GM23338 (cell line): ENCODE data around the gene RAB9B. TPM values are rescaled to one million over a fixed set of nuclear protein-coding genes. Genes with fewer than 3 reads are reported as not detected.

ENCODE experiments used
- ATAC-seq: fragments of 200-7000 bp; cut with Tn5 transposase; 3 replicates; pipeline ENCODE4 v1.9.1; 2020
- DNase-seq: peaks from one replicate; pipeline ENCODE4 v3.0.0-alpha.2; 2015; ENCODE audit warnings: low spot score
- H2AFZ ChIP-seq: fragments of 200-600 bp; sonication (generic); 2 replicates; pipeline ENCODE4 v1.8.0; 2016; ENCODE audit warnings: antibody characterized with exemption, mild to moderate bottlenecking, moderate library complexity
- H3F3A ChIP-seq: fragments of 200-600 bp; sonication (generic); replicated peaks from 2 replicates; pipeline ENCODE4 v1.8.0; 2017; ENCODE audit warnings: antibody characterized with exemption, mixed run types, low read depth
- H3K27ac ChIP-seq: fragments of 200-600 bp; sonication (generic); 2 replicates; pipeline ENCODE4 v1.6.1; 2016; ENCODE audit warnings: low read depth
- H3K27me3 ChIP-seq: fragments of 200-600 bp; sonication (generic); 2 replicates; pipeline ENCODE4 v1.8.0; 2016; ENCODE audit warnings: mild to moderate bottlenecking, mixed run types, moderate library complexity; ENCODE audit not compliant: insufficient read depth
- H3K36me3 ChIP-seq: fragments of 200-600 bp; sonication (generic); 2 replicates; pipeline ENCODE4 v1.8.0; 2016; ENCODE audit warnings: mild to moderate bottlenecking; ENCODE audit not compliant: insufficient read depth
- H3K4me1 ChIP-seq: fragments of 200-600 bp; sonication (generic); 2 replicates; pipeline ENCODE4 v1.8.0; 2016; ENCODE audit warnings: mild to moderate bottlenecking, moderate library complexity; ENCODE audit not compliant: insufficient read depth
- H3K4me2 ChIP-seq: fragments of 200-600 bp; sonication (generic); 2 replicates; pipeline ENCODE4 v1.7.1; 2017; ENCODE audit warnings: mixed run types
- H3K4me3 ChIP-seq: fragments of 200-600 bp; sonication (generic); 2 replicates; pipeline ENCODE4 v1.6.1; 2016; ENCODE audit warnings: mixed run types
- H3K79me2 ChIP-seq: fragments of 200-600 bp; sonication (generic); replicated peaks from 2 replicates; pipeline ENCODE4 v1.8.0; 2017; ENCODE audit warnings: mild to moderate bottlenecking; ENCODE audit not compliant: insufficient read depth
- H3K9me2 ChIP-seq: fragments of 200-600 bp; sonication (generic); 2 replicates; pipeline ENCODE4 v1.8.0; 2017; ENCODE audit not compliant: insufficient read depth
- H4K20me1 ChIP-seq: fragments of 200-600 bp; sonication (generic); replicated peaks from 2 replicates; pipeline ENCODE4 v1.8.0; 2017; ENCODE audit warnings: mild to moderate bottlenecking; ENCODE audit not compliant: insufficient read depth
- H3K27ac Mint-ChIP-seq: 2 replicates; pipeline ENCODE4 v1.8.0; 2020; ENCODE audit warnings: inconsistent platforms, mild to moderate bottlenecking, moderate library complexity, mixed read lengths
- H3K27me3 Mint-ChIP-seq: 3 replicates; pipeline ENCODE4 v1.8.0; 2022; ENCODE audit warnings: low read depth, mild to moderate bottlenecking, moderate library complexity, mixed read lengths, inconsistent platforms; ENCODE audit not compliant: insufficient read depth, poor library complexity
- H3K36me3 Mint-ChIP-seq: 3 replicates; pipeline ENCODE4 v1.8.0; 2021; ENCODE audit warnings: low read depth, mild to moderate bottlenecking, inconsistent platforms, moderate library complexity, mixed read lengths
- H3K4me1 Mint-ChIP-seq: 3 replicates; pipeline ENCODE4 v1.8.0; 2020; ENCODE audit warnings: mild to moderate bottlenecking, inconsistent platforms, mixed read lengths
- H3K4me3 Mint-ChIP-seq: 3 replicates; pipeline ENCODE4 v1.8.0; 2021; ENCODE audit warnings: moderate library complexity, mild to moderate bottlenecking, inconsistent platforms, mixed read lengths
- H3K9me3 Mint-ChIP-seq: 3 replicates; pipeline ENCODE4 v1.8.0; 2020; ENCODE audit warnings: moderate library complexity, mild to moderate bottlenecking, inconsistent platforms, mixed read lengths
- CREB1 ChIP-seq: fragments of 250-450 bp; sonication (Bioruptor Pico); IDR thresholded peaks from 2 replicates; pipeline ENCODE4 v1.5.0; 2020; ENCODE audit warnings: low read depth, mild to moderate bottlenecking, moderate library complexity
- CTCF ChIP-seq, 2 experiments: fragments of 200-600 bp in 1 of 2; sonication (generic) in 1 of 2; conservative IDR thresholded peaks; 2 replicates each; pipeline versions ENCODE4 v1.5.1 to v1.6.1; 2016 to 2017; ENCODE audit warnings: antibody characterized with exemption in 2 of 2, low read depth in 2 of 2, mild to moderate bottlenecking in 2 of 2, moderate library complexity in 1 of 2
- EZH2 ChIP-seq: fragments of 200-600 bp; sonication (generic); IDR thresholded peaks from one replicate; pipeline ENCODE4 v1.8.0; 2017; ENCODE audit warnings: antibody characterized with exemption, mild to moderate bottlenecking, low read depth; ENCODE audit not compliant: unreplicated experiment
- NANOG ChIP-seq: IDR thresholded peaks from 2 replicates; pipeline ENCODE4 v1.6.1; 2016; ENCODE audit warnings: antibody characterized with exemption, borderline replicate concordance
- POLR2AphosphoS5 ChIP-seq: IDR thresholded peaks from 2 replicates; pipeline ENCODE4 v1.6.1; 2016; ENCODE audit warnings: antibody characterized with exemption, low read depth
- STAT1 ChIP-seq: IDR thresholded peaks from one replicate; pipeline ENCODE4 v1.6.1; 2016; ENCODE audit warnings: antibody characterized with exemption; ENCODE audit not compliant: unreplicated experiment
- ZNF114 ChIP-seq: fragments of 250-450 bp; sonication (Bioruptor Pico); IDR thresholded peaks from 2 replicates; pipeline ENCODE4 v1.5.0; 2020; ENCODE audit warnings: mild to moderate bottlenecking, moderate library complexity
- ZNF331 ChIP-seq: fragments of 250-450 bp; sonication (Bioruptor Pico); IDR thresholded peaks from 2 replicates; pipeline ENCODE4 v1.5.0; 2020; ENCODE audit warnings: low read depth, mild to moderate bottlenecking, moderate library complexity
- long read RNA-seq: library from polyadenylated mRNA; unstranded; transcript quantifications from one replicate; pipeline ENCODE4 v2.0.0, GENCODE V29; 2020; ENCODE audit not compliant: unreplicated experiment
- polyA plus RNA-seq: library from polyadenylated mRNA; unstranded; fragments of >200 nt; fragmentation: Nextera tagmentation; extraction: Ambion mirVana; gene quantifications from 2 replicates; pipeline ENCODE4 v1.2.1, GENCODE V29; 2016
- total RNA-seq: library from RNA; depleted of rRNA; stranded (reverse); fragments of >200 nt; shearing (Covaris generic); gene quantifications from 2 replicates; pipeline ENCODE4 v1.2.3, GENCODE V29; 2014; rRNA removed
- TF ChIP-seq, protein P1 (sequence below): fragments of 250-450 bp; sonication (Bioruptor Pico); IDR thresholded peaks from 2 replicates; pipeline ENCODE4 v1.5.0; 2020; ENCODE audit warnings: mild to moderate bottlenecking, moderate library complexity
- TF ChIP-seq, protein P2 (sequence below): IDR thresholded peaks from 2 replicates; pipeline ENCODE4 v1.6.1; 2016; ENCODE audit warnings: antibody characterized with exemption

The RAB9B gene, protein sequence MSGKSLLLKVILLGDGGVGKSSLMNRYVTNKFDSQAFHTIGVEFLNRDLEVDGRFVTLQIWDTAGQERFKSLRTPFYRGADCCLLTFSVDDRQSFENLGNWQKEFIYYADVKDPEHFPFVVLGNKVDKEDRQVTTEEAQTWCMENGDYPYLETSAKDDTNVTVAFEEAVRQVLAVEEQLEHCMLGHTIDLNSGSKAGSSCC
- total RNA-seq = 0.28 and 0.78 TPM in 2 replicates
- 0.07 and 0.24 TPM in 2 replicates for polyA plus RNA-seq
- long read RNA-seq = 0 reads

GRCh38 chrX:103831803-103832544 is at the start of gene RAB9B:
Gene RAB9B, minus strand, starts transcription at chrX:103832257. Its CDS starts 6,473 bp downstream, at chrX:103825784.
- no peak for TF ChIP-seq ZNF114 (CRISPR knock-in tag)
- ATAC-seq = peak; percentile 75
- H2AFZ ChIP-seq = peak within 1 kb of the TSS; percentile 95

DNA sequence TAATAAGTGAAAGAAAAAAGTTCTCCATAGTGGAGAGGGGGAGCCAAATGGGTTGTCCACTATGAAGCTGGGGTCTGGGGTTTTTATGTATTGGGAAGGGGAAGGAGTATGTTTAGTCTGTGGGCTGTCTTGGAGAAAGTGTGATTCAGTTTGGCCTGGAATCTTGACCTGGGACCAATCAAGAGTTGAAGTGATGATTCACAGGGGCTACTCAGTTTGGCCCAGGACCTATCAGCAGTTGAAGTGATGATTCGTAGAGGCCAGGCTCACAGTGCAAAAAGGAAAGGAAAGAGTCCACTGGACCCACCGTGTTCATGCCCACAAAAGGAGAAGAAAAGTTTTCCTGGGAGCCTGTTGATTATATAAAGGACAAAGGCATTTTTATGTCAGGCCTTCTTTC is 47.3 kb upstream of the RAB9B start:
- H2AFZ ChIP-seq = no peak overlapping the region
- H3K36me3 ChIP-seq = no peaks in the 10 kb centered on the region
- H3K27me3 Mint-ChIP-seq = no peaks in the 10 kb centered on the region
- no peaks in the 10 kb centered on the region for H3K4me1 Mint-ChIP-seq
- no peaks in the 10 kb centered on the region for H3K9me2 ChIP-seq
- DNase-seq = no peak
- H3K36me3 Mint-ChIP-seq = no peaks in the 10 kb centered on the region
- H3K79me2 ChIP-seq = no peaks in the 10 kb centered on the region
- H3F3A ChIP-seq = no peaks in the 10 kb centered on the region
- H3K4me3 Mint-ChIP-seq = no peak overlapping the region
- H3K27me3 ChIP-seq = no peaks in the 10 kb centered on the region
- no peak overlapping the region for H3K4me2 ChIP-seq
- no peaks in the 10 kb centered on the region for H3K4me1 ChIP-seq
- H3K4me3 ChIP-seq = no peak overlapping the region
- ATAC-seq = no peak
- H3K27ac ChIP-seq = no peak overlapping the region
- no peaks in the 10 kb centered on the region for H4K20me1 ChIP-seq
- H3K27ac Mint-ChIP-seq = no peak overlapping the region
- H3K9me3 Mint-ChIP-seq = no peaks in the 10 kb centered on the region
- TF ChIP-seq EZH2 = no peak
- TF ChIP-seq ZNF331 (CRISPR knock-in tag) = no peak
- TF ChIP-seq NANOG = no peak
- TF ChIP-seq CREB1 = no peak
- TF ChIP-seq, protein P1, sequence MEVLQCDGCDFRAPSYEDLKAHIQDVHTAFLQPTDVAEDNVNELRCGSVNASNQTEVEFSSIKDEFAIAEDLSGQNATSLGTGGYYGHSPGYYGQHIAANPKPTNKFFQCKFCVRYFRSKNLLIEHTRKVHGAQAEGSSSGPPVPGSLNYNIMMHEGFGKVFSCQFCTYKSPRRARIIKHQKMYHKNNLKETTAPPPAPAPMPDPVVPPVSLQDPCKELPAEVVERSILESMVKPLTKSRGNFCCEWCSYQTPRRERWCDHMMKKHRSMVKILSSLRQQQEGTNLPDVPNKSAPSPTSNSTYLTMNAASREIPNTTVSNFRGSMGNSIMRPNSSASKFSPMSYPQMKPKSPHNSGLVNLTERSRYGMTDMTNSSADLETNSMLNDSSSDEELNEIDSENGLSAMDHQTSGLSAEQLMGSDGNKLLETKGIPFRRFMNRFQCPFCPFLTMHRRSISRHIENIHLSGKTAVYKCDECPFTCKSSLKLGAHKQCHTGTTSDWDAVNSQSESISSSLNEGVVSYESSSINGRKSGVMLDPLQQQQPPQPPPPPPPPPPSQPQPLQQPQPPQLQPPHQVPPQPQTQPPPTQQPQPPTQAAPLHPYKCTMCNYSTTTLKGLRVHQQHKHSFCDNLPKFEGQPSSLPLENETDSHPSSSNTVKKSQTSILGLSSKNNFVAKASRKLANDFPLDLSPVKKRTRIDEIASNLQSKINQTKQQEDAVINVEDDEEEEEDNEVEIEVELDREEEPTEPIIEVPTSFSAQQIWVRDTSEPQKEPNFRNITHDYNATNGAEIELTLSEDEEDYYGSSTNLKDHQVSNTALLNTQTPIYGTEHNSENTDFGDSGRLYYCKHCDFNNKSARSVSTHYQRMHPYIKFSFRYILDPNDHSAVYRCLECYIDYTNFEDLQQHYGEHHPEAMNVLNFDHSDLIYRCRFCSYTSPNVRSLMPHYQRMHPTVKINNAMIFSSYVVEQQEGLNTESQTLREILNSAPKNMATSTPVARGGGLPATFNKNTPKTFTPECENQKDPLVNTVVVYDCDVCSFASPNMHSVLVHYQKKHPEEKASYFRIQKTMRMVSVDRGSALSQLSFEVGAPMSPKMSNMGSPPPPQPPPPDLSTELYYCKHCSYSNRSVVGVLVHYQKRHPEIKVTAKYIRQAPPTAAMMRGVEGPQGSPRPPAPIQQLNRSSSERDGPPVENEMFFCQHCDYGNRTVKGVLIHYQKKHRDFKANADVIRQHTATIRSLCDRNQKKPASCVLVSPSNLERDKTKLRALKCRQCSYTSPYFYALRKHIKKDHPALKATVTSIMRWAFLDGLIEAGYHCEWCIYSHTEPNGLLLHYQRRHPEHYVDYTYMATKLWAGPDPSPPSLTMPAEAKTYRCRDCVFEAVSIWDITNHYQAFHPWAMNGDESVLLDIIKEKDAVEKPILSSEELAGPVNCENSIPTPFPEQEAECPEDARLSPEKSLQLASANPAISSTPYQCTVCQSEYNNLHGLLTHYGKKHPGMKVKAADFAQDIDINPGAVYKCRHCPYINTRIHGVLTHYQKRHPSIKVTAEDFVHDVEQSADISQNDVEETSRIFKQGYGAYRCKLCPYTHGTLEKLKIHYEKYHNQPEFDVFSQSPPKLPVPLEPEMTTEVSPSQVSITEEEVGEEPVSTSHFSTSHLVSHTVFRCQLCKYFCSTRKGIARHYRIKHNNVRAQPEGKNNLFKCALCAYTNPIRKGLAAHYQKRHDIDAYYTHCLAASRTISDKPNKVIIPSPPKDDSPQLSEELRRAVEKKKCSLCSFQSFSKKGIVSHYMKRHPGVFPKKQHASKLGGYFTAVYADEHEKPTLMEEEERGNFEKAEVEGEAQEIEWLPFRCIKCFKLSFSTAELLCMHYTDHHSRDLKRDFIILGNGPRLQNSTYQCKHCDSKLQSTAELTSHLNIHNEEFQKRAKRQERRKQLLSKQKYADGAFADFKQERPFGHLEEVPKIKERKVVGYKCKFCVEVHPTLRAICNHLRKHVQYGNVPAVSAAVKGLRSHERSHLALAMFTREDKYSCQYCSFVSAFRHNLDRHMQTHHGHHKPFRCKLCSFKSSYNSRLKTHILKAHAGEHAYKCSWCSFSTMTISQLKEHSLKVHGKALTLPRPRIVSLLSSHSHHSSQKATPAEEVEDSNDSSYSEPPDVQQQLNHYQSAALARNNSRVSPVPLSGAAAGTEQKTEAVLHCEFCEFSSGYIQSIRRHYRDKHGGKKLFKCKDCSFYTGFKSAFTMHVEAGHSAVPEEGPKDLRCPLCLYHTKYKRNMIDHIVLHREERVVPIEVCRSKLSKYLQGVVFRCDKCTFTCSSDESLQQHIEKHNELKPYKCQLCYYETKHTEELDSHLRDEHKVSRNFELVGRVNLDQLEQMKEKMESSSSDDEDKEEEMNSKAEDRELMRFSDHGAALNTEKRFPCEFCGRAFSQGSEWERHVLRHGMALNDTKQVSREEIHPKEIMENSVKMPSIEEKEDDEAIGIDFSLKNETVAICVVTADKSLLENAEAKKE (CRISPR knock-in tag) = no peak
- TF ChIP-seq, protein P2, sequence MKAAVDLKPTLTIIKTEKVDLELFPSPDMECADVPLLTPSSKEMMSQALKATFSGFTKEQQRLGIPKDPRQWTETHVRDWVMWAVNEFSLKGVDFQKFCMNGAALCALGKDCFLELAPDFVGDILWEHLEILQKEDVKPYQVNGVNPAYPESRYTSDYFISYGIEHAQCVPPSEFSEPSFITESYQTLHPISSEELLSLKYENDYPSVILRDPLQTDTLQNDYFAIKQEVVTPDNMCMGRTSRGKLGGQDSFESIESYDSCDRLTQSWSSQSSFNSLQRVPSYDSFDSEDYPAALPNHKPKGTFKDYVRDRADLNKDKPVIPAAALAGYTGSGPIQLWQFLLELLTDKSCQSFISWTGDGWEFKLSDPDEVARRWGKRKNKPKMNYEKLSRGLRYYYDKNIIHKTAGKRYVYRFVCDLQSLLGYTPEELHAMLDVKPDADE = no peak
- no peak for TF ChIP-seq ZNF114 (CRISPR knock-in tag)
- TF ChIP-seq POLR2AphosphoS5 = no peak
- no peak for TF ChIP-seq STAT1
- TF ChIP-seq CTCF (conservative IDR thresholded peaks at IDR 0.05; ENCODE audit: low read depth in 2 of 2) = no peak

More at GRCh38 chrX:103831803-103832544, at the start of gene RAB9B:
- Histone ChIP-seq H3K4me2 (peak within 1 kb of the TSS; percentile 86), H3K27ac (no peak within 1 kb of the TSS), H3K4me1 (no peaks in the 10 kb centered on the region), H3K27me3 (peaks cover 18% of the 10 kb centered on the region; the same call in 1 of the 2 replicates), H3K9me2 (no peaks in the 10 kb centered on the region), H3F3A (no peaks in the 10 kb centered on the region), H3K36me3 (no peaks in the 10 kb centered on the region), H3K79me2 (no peaks in the 10 kb centered on the region), H3K4me3 (peak within 1 kb of the TSS; percentile 72), H4K20me1 (no peaks in the 10 kb centered on the region)
- Mint-ChIP-seq H3K27me3 (peaks cover 13% of the 10 kb centered on the region), H3K36me3 (peaks cover 3% of the 10 kb centered on the region; the same call in 1 of the 3 replicates), H3K27ac (no peak within 1 kb of the TSS), H3K4me3 (peak within 1 kb of the TSS; percentile 87), H3K4me1 (peaks cover 3% of the 10 kb centered on the region), H3K9me3 (no peaks in the 10 kb centered on the region)
- DNase-seq = peak; percentile 36
